ENCODE measurements around the gene PNKD. TPM values are rescaled to one million over a fixed set of nuclear protein-coding genes. Genes with fewer than 3 reads are reported as not detected.
A peak's percentile ranks its signal among the peaks of the same experiment; 100 is the strongest.

PNKD gene
- total RNA-seq, 2 donors from 2014 or later = 21.1 to 31.2 TPM

GRCh38 chr2:218238887-218239286 lies 31.4 kb upstream of the PNKD start:
- H3K27me3 Mint-ChIP-seq = no peaks in the 10 kb centered on the region
- H3K36me3 Mint-ChIP-seq (ENCODE audit: low read depth) = no peaks in the 10 kb centered on the region
- DNase-seq = no peak
- ATAC-seq = no peak
- peaks cover 13% of the 10 kb centered on the region for H3K4me1 Mint-ChIP-seq
- H3K9me3 ChIP-seq (ENCODE audit: control insufficient read depth, low read length, poor library complexity, severe bottlenecking) = no peaks in the 10 kb centered on the region
- no peak overlapping the region for H3K4me3 Mint-ChIP-seq
- peak overlapping the region; percentile 63 for H3K27ac Mint-ChIP-seq

- Mint-ChIP-seq H3K36me3 (ENCODE audit: low read depth) (no peaks in the 10 kb centered on the region), H3K4me3 (no peak overlapping the region), H3K27ac (peak overlapping the region; percentile 62), H3K27me3 (no peaks in the 10 kb centered on the region), H3K4me1 (peaks cover 8% of the 10 kb centered on the region)
- ATAC-seq (no peak), DNase-seq (no peak)
- H3K9me3 ChIP-seq (ENCODE audit: control insufficient read depth, low read length, poor library complexity, severe bottlenecking) = no peaks in the 10 kb centered on the region
Observed at GRCh38 chr2:218244204-218244603, 26.1 kb upstream of the PNKD start.

GRCh38 chr2:218244665-218245064 lies 25.7 kb upstream of the PNKD start:
- Mint-ChIP-seq H3K4me3 (no peak overlapping the region), H3K27ac (peak overlapping the region; percentile 62), H3K27me3 (no peaks in the 10 kb centered on the region), H3K36me3 (ENCODE audit: low read depth) (no peaks in the 10 kb centered on the region), H3K4me1 (peaks cover 8% of the 10 kb centered on the region)
- DNase-seq (no peak), ATAC-seq (no peak)
- H3K9me3 ChIP-seq (ENCODE audit: control insufficient read depth, low read length, poor library complexity, severe bottlenecking) = no peaks in the 10 kb centered on the region

GRCh38 chr2:218245214-218245613 lies 25.1 kb upstream of the PNKD start:
- Mint-ChIP-seq H3K27ac (peak overlapping the region; percentile 62), H3K36me3 (ENCODE audit: low read depth) (no peaks in the 10 kb centered on the region), H3K27me3 (no peaks in the 10 kb centered on the region), H3K4me1 (peaks cover 12% of the 10 kb centered on the region), H3K4me3 (no peak overlapping the region)
- ATAC-seq = no peak
- H3K9me3 ChIP-seq (ENCODE audit: control insufficient read depth, low read length, poor library complexity, severe bottlenecking) = no peaks in the 10 kb centered on the region
- no peak for DNase-seq

- no peaks in the 10 kb centered on the region for H3K27me3 Mint-ChIP-seq
- H3K4me1 Mint-ChIP-seq = peaks cover 5% of the 10 kb centered on the region
- ATAC-seq = no peak
- no peak overlapping the region for H3K4me3 Mint-ChIP-seq
- no peak for DNase-seq
- no peaks in the 10 kb centered on the region for H3K9me3 ChIP-seq (ENCODE audit: control insufficient read depth, low read length, poor library complexity, severe bottlenecking)
- H3K36me3 Mint-ChIP-seq (ENCODE audit: low read depth) = peaks cover 2% of the 10 kb centered on the region
- no peak overlapping the region for H3K27ac Mint-ChIP-seq
Observed at GRCh38 chr2:218249691-218250090, 20.6 kb upstream of the PNKD start.

GRCh38 chr2:218252509-218253231 lies 17.6 kb upstream of the PNKD start:
- Mint-ChIP-seq H3K4me3 (no peak overlapping the region), H3K36me3 (ENCODE audit: low read depth) (peaks cover 2% of the 10 kb centered on the region), H3K27ac (peak overlapping the region; percentile 72), H3K4me1 (peaks cover 15% of the 10 kb centered on the region), H3K27me3 (no peaks in the 10 kb centered on the region)
- ATAC-seq = no peak
- H3K9me3 ChIP-seq (ENCODE audit: control insufficient read depth, low read length, poor library complexity, severe bottlenecking) = no peaks in the 10 kb centered on the region
- DNase-seq = no peak

GRCh38 chr2:218253232-218253625 lies 17.1 kb upstream of the PNKD start:
- Mint-ChIP-seq H3K4me3 (no peak overlapping the region), H3K4me1 (peaks cover 16% of the 10 kb centered on the region), H3K36me3 (ENCODE audit: low read depth) (peaks cover 2% of the 10 kb centered on the region), H3K27ac (peak overlapping the region; percentile 72), H3K27me3 (no peaks in the 10 kb centered on the region)
- ATAC-seq (no peak), DNase-seq (no peak)
- H3K9me3 ChIP-seq (ENCODE audit: control insufficient read depth, low read length, poor library complexity, severe bottlenecking) = no peaks in the 10 kb centered on the region

GRCh38 chr2:218255446-218255845 lies 14.9 kb upstream of the PNKD start:
- H3K36me3 Mint-ChIP-seq (ENCODE audit: low read depth) = peaks cover 2% of the 10 kb centered on the region
- DNase-seq = no peak
- H3K27ac Mint-ChIP-seq = peak overlapping the region; percentile 81
- H3K4me3 Mint-ChIP-seq = no peak overlapping the region
- ATAC-seq = no peak
- H3K9me3 ChIP-seq (ENCODE audit: control insufficient read depth, low read length, poor library complexity, severe bottlenecking) = no peaks in the 10 kb centered on the region
- peaks cover 17% of the 10 kb centered on the region for H3K4me1 Mint-ChIP-seq
- H3K27me3 Mint-ChIP-seq = no peaks in the 10 kb centered on the region

- H3K9me3 ChIP-seq (ENCODE audit: control insufficient read depth, low read length, poor library complexity, severe bottlenecking) = no peaks in the 10 kb centered on the region
- ATAC-seq (peak; percentile 9), DNase-seq (no peak)
- Mint-ChIP-seq H3K4me1 (peaks cover 19% of the 10 kb centered on the region), H3K27ac (peak overlapping the region; percentile 81), H3K36me3 (ENCODE audit: low read depth) (no peaks in the 10 kb centered on the region), H3K27me3 (no peaks in the 10 kb centered on the region), H3K4me3 (peak overlapping the region; percentile 79)
Observed at GRCh38 chr2:218256612-218257350, 13.5 kb upstream of the PNKD start.

- Mint-ChIP-seq H3K27ac (peak overlapping the region; percentile 75), H3K36me3 (ENCODE audit: low read depth) (no peaks in the 10 kb centered on the region), H3K4me3 (peak overlapping the region; percentile 79), H3K4me1 (peaks cover 19% of the 10 kb centered on the region), H3K27me3 (no peaks in the 10 kb centered on the region)
- H3K9me3 ChIP-seq (ENCODE audit: control insufficient read depth, low read length, poor library complexity, severe bottlenecking) = no peaks in the 10 kb centered on the region
- DNase-seq = peak; percentile 42 to 66 (median 59)
- peak; percentile 82 for ATAC-seq
Observed at GRCh38 chr2:218257390-218257981, 12.8 kb upstream of the PNKD start.

- no peaks in the 10 kb centered on the region for H3K9me3 ChIP-seq (ENCODE audit: control insufficient read depth, low read length, poor library complexity, severe bottlenecking)
- H3K4me3 Mint-ChIP-seq = peak overlapping the region; percentile 65
- H3K4me1 Mint-ChIP-seq = peaks cover 19% of the 10 kb centered on the region
- H3K27ac Mint-ChIP-seq = peak overlapping the region; percentile 89
- no peaks in the 10 kb centered on the region for H3K27me3 Mint-ChIP-seq
- no peaks in the 10 kb centered on the region for H3K36me3 Mint-ChIP-seq (ENCODE audit: low read depth)
- ATAC-seq (no peak), DNase-seq (no peak)
Observed at GRCh38 chr2:218259099-218259961, 11.0 kb upstream of the PNKD start.

- peak overlapping the region; percentile 89 for H3K27ac Mint-ChIP-seq
- H3K36me3 Mint-ChIP-seq (ENCODE audit: low read depth) = no peaks in the 10 kb centered on the region
- ATAC-seq (no peak), DNase-seq (no peak)
- peaks cover 16% of the 10 kb centered on the region for H3K4me1 Mint-ChIP-seq
- no peak overlapping the region for H3K4me3 Mint-ChIP-seq
- H3K9me3 ChIP-seq (ENCODE audit: control insufficient read depth, low read length, poor library complexity, severe bottlenecking) = no peaks in the 10 kb centered on the region
- no peaks in the 10 kb centered on the region for H3K27me3 Mint-ChIP-seq
Observed at GRCh38 chr2:218260166-218260565, 10.2 kb upstream of the PNKD start.
